ENCODE results near the gene NAT16.
"Not testable (repeated sequence)": the region's sequence is repeated elsewhere in the genome, so short reads cannot be mapped to it uniquely, and the experiment has no call there.

Gene NAT16

DNA sequence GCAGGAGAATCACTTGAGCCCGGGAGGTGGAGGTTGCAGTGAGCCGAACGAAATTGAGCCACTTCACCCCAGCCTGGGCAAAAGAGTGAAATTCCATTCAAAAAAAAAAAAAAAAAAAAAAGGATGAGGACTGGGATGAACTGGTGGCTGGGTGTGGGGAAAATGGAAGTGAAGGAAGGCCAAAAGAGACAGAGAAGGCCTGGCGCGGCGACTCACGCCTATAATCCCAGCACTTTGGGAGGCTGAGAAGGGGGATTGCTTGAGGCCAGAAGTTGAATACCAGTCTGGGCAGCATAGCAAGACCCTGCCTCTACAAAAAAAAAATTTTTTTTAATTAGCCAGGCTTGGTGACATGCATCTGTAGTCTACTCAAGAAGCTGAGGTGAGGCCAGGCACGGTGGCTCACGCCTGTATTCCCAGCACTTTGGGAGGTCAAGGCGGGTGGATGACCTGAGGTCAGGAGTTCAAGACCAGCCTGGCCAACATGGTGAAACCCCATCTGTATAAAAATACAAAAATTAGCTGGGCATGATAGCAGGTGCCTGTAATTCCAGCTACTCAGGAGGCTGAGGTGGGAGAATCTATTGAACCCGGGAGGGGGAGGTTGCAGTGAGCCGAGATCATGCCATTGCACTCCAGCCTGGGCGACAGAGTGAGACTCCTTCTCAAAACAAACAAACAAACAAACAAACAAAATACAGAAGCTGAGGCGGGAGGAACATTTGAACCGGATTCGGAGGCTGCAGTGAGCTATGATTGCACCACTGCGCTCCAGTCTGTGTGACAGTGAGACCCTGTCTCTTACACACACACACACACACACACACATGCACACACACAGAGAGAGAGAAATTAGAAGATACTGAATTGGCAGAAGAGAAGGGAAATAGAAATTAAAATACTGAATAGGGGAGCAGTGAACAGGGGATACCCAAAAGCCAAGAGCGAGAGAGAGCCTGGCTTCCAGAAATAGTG is 47.2 kb downstream of the NAT16 start:
- in situ Hi-C loops (cut with HindIII; ENCODE audit: low sequenced_read_pairs), result not testable (repeated sequence)

DNA sequence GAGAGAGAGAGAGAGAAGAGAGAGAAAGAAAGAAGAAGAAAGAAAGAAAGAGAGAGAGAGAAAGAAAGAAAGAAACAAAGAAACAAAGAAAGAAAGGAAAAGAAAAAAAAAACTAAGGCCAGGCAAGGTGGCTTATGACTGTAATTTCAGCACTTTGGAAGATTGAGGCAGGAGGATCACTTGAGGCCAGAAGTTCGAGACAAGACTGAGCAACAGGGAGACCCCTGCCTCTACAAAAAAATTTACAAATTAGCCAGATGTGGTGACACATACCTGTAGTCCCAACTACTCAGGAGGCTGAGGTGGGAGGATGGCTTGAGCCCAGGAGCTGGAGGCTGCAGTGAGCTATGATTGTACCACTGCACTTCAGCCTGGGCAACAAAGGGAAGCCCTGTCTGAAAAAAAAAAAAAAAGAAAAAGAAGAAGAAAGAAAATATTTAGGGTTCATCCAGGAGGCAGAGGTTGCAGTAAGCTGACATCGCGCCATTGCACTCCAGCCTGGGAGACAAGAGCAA is 50.4 kb downstream of the NAT16 start:
- in situ Hi-C loops (cut with HindIII; ENCODE audit: low sequenced_read_pairs), result no loop called here

DNA sequence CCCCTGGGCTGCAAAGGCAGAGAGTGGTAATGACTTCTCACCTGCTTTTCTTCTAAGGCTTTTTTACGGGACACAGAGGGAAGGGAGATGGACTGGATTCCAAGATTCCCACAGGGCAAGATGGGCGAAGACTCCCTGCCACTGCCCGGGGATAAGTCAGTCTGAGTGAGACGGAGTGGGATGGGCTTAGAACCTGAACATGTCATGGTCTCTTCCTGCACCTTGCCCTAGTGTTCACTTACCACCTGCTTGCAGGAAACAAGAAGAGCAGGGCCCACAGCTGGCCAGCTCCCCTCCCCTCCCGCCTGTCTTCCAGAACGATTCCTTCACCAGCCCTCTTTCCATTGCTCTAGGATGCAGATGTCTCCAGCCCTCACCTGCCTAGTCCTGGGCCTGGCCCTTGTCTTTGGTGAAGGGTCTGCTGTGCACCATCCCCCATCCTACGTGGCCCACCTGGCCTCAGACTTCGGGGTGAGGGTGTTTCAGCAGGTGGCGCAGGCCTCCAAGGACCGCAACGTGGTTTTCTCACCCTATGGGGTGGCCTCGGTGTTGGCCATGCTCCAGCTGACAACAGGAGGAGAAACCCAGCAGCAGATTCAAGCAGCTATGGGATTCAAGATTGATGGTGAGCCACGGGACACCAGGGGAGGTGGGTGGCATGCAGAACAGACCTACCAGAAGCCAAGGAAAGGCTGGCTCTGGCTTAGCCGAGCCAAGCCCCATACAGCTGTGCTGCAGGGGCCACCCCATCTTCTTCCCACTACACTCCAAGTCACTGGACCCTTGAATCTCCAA is 51.9 kb downstream of the NAT16 start:
- in situ Hi-C loops (cut with HindIII; ENCODE audit: low sequenced_read_pairs), result no loop called here

DNA sequence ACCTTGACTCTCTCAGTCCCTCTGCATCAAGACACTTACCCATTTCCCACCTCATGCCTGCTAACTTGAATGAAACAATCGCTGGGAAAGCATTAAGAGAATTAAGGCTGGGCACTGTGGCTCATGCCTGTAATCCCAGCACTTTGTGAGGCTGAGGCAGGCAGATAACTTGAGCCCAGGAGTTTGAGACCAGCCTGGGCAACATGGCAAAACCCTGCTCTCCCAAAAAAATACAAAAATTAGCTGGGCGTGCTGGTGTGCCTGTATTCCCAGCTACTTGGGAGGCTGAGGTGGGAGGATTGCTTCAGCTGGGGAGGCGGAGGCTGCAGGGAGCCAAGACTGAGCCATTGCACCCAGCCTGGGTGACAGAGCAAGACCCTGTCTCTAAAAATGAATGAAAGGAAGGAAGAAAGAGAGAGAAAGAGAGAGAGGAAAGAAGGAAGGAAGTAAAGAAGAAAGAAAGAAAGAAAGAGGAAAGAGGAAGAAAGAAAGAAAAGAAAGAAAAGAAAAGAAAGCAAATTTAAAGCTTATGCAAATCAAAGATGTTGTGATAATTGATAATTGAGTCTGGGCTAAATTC is 52.5 kb downstream of the NAT16 start:
- in situ Hi-C loops (cut with HindIII; ENCODE audit: low sequenced_read_pairs), result no loop called here

DNA sequence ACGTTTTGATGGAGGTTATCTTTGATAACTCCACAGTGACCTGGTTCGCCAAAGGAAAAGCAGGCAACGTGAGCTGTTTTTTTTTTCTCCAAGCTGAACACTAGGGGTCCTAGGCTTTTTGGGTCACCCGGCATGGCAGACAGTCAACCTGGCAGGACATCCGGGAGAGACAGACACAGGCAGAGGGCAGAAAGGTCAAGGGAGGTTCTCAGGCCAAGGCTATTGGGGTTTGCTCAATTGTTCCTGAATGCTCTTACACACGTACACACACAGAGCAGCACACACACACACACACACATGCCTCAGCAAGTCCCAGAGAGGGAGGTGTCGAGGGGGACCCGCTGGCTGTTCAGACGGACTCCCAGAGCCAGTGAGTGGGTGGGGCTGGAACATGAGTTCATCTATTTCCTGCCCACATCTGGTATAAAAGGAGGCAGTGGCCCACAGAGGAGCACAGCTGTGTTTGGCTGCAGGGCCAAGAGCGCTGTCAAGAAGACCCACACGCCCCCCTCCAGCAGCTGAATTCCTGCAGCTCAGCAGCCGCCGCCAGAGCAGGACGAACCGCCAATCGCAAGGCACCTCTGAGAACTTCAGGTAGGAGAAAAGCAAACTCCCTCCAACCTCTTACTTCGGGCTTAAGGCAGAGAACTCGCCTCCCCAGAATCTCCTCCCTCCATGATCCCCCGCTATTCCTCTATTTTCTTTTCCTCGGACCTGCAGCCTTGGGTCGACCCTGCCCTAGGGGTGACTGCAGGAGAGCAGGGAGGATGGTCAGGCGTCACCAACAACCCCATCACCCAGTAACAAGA is 53.2 kb downstream of the NAT16 start, which contains the start of gene SERPINE1:
SERPINE1 (plus strand) TSS at position 454 of the 809 bp plus-strand sequence. CDS start 1,290 bp downstream, outside the sequence.
- in situ Hi-C loops (cut with HindIII; ENCODE audit: low sequenced_read_pairs), result no loop called here

DNA sequence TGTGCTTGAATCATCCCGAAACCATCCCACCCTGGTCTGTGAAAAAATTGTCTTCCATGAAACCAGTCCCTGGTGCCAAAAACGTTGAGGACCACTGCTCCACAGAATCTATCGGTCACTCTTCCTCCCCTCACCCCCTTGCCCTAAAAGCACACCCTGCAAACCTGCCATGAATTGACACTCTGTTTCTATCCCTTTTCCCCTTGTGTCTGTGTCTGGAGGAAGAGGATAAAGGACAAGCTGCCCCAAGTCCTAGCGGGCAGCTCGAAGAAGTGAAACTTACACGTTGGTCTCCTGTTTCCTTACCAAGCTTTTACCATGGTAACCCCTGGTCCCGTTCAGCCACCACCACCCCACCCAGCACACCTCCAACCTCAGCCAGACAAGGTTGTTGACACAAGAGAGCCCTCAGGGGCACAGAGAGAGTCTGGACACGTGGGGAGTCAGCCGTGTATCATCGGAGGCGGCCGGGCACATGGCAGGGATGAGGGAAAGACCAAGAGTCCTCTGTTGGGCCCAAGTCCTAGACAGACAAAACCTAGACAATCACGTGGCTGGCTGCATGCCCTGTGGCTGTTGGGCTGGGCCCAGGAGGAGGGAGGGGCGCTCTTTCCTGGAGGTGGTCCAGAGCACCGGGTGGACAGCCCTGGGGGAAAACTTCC is 54.0 kb downstream of the NAT16 start:
- in situ Hi-C loops (cut with HindIII; ENCODE audit: low sequenced_read_pairs), result no loop called here

DNA sequence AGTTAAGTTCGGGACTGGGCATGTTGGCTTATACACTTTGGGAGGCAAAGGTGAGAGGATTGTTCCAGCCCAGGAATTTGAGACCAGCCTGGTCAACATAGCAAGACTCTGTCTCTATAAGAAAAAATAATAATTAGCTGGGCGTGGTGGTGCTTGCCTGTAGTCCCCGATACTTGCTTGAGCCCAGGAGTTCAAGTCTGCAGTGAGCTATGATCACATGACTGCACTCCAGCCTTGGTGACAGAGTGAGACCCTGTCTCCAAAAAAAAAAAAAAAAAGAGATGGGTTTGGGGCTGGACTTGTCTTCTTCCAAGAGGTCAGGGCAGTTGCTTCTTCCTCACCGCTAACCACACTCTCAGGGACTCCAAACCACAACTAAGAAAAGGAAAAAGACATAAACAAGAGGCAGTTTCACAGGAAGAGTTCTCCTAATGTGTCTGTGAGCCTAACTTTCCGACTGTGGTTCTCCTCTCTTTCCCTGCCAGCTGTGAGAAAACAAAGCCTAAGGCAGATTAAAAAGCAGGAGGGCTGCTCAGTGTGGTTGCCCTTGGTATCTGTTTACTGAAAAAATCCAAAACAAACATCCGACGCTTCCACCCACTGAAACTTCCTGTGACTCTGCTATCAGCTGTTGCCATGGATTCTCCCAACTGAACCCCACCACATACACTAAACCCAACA is 55.6 kb downstream of the NAT16 start:
- in situ Hi-C loops (cut with HindIII; ENCODE audit: low sequenced_read_pairs), result no loop called here

DNA sequence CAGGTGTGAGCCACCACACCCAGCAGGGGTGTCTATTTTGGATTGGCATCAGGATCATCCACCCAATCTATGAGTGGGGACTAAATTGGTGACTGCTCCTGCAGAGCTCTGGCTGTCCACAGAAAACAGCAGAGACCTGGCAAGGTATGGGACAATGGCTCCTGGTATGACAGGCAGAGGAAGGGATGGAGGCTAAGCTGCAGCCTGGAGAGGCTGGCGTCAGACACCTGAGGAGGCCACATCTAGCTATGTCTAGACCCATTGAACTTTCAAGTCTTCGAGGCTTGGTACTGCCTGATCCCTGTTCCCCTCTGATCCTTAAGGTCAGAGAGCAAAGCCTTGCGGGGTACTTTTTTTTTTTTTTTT is 56.4 kb downstream of the NAT16 start:
- in situ Hi-C loops (cut with HindIII; ENCODE audit: low sequenced_read_pairs), result no loop called here

DNA sequence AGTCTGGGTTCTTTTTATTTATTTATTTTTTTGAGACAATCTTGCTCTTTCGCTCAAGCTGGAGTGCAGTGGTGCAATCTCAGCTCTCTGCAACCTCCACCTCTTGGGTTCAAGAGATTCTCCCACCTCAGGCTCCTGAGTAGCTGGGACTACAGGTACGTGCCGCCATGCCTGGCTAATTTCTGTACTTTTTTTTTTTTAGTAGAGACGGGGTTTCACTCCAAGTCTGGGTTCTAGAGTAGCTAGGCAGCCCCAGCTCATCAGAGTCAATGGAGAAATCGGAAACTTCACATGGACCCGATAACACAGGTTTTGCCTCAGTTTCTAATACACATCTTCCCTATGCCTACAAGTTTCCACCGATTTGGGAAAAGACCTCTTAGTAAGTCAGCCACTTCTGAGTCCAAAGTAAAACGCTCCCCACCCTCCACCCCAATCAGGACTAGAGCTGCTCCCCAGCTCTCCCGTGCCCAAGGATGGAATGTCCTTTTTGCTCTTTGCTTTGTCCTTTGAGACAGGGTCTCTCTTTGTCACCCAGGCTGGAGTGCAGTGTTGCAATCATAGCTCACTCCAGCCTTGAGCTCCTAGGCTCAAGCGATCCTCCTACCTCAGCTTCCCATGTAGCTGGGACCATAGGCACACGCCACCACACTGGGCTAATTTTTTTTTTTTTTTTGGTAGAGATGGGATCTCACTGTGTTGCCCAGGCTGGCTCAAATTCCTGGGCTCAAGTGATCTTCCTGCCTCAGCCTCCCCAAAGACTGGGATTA is 57.0 kb downstream of the NAT16 start:
- in situ Hi-C loops (cut with HindIII; ENCODE audit: low sequenced_read_pairs), result no loop called here

DNA sequence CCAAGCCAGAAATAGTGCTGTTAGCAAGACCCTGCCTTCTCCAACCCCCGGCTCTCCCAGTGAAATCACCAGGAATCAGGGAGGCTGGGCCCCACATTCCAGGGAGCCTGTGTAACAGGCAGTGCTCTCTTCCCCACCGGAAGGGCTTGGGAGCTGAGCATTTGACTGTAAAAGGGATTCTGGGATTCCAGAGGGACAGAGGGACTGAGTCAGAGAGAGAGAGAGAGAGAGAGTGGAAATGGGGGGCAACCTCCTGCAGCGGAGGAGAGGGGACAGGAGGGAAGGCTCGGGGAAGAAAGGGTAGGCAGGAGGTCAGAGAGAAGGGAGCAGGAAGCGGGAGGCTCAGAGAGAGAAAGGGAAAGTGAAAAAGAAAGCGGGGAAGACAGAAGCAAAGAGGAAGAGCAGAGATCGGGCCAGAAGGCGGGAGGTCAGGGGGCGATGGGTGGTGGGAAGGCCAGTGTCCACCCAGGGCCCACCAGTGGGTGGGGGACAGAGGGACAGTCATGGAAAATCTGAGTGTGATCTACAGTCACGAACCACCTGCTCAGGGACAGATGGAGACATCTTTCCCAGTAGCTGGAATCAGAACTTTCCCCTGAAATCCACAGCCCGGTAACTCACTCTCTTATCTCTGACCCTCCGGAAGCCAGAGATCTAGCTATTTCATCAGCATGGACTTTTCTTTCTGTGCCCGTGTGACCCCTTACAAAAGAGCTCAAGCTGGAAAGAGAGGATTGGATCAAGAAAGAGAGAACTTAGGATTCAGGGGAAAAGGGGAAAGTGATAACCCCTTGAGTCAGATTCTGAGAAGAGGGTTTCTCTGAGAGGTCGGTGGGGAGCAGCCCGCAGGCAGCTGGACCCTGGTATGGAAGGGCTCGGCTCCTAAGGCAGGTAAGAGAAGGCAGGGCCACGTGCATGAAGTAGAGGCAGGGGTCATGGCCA is 57.8 kb downstream of the NAT16 start:
- in situ Hi-C loops (cut with HindIII; ENCODE audit: low sequenced_read_pairs), result no loop called here

DNA sequence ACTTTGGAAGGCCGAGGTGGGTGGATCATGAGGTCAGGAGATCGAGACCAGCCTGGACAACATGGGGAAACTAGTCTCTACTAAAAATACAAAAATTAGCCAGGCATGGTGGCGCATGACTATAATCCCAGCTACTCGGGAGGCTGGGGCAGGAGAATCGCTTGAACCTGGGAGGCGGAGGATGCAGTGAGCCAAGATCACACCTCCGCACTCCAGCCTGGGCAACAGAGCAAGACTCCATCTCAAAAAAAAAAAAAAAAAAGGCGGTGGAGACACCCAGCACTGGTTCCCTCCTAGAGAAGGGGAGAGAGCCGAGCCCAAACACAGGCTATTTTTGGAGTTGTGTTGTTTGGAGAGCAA is 58.5 kb downstream of the NAT16 start:
- in situ Hi-C loops (cut with HindIII; ENCODE audit: low sequenced_read_pairs), result not testable (repeated sequence)

All from endothelial cell of hepatic sinusoid (primary cell).